GM12873 (cell line): ENCODE results near the gene WLS.

Experiments used
- CTCF ChIP-seq: IDR thresholded peaks from 2 replicates; pipeline ENCODE4 v1.5.1; 2012; ENCODE audit warnings: low read depth, mild to moderate bottlenecking, moderate library complexity, low read length, control low read depth; ENCODE audit not compliant: insufficient read depth; ENCODE audit errors: missing control alignments

WLS gene

GRCh38 chr1:68181165-68181556 is 51.2 kb downstream of the WLS start:
- no peak for TF ChIP-seq CTCF

DNA sequence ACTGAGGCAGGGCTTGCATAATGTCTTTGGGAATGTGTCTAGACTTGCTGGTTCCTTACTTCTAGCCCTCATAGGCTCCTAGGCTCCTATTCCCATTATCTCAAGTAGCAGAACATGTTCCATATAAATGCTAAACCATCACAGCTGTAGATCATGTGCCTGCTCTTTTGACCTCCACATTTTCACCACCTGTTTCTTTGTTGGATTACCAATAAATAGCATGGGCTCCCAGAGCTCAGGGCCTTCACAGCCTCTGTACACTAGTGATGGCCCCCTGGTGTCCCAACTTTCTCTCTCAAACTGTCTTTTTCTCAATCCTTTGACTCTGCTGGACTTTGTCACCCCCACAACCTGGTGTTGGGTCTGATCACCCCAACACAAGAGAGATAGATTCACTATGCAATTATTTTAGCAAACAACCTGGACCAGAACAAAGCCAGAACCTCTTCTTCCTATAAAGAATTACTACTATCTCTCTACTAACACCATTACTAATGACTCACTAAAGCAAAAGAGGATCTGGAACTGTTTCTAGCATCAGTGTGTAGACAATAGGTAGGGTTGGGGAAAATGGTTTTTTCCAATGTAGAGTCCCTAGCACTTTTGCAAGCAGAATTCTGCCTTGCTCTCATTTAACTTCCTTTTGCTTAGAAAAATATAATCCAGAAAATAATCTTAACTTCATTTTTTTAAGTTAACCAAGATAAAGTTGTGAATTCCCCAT is 51.7 kb downstream of the WLS start:
- no peak for TF ChIP-seq CTCF

DNA sequence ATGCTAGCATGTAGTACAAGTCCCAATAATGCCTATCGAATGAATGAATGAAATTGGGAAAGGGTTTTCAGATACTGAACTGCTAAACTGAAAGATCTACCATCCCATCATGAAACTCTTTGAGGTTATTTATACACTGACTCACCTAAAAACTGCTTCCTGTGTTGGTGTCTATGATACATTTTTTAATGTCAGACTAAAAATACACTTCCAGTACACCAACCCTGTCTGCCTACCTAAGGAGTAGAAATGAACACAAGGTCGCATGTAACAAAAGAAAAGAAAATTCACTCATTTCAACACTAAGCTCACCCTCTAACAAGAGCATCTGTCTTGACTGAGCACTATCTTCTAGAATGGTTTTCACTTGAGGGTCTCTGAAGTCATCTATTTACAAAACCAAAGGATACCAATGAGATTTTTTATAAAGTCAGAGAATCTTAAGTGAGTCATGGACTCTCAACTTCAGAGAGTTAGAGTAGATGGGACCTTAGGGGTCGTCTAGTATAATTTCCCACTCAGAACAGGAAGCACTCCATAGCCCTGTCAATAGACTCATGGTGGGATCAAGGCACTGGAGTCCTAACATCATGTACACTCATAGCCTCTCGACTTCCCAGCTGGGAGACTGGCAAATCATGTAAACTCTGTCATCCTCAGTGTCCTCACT is 53.4 kb downstream of the WLS start:
- no peak for TF ChIP-seq CTCF

GRCh38 chr1:68175621-68176398 is 56.5 kb downstream of the WLS start:
- no peak for TF ChIP-seq CTCF

DNA sequence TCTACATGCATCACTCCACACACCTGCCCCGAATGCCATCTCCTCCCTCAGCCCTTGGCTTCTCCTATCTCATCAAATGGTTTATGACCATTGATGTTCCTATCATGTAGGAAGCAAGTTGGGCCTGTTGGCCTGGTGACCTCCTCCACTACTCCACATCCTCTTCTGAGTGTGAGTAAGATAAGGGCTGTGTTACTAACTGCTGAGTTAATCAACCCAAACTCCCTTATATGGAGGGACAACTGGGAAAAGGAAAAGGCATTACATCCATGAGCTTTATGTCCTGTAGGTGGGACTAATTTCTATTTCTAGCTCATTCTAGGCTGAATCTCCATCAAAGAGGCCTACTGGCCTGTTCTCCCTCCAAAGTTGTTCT is 57.6 kb downstream of the WLS start:
- no peak for TF ChIP-seq CTCF

- TF ChIP-seq CTCF = no peak
These were observed 58.2 kb downstream of the WLS start for GRCh38 chr1:68173936-68174737.
